LNCaP clone FGC (cell line): ENCODE results near the gene TRAPPC5.
A peak's percentile ranks its signal among the peaks of the same experiment; 100 is the strongest.

Source experiments
- DNase-seq: peaks from one replicate; pipeline ENCODE4 v3.0.0-alpha.2; 2011; ENCODE audit warnings: low read depth
- H3K4me3 ChIP-seq: 2 replicates; pipeline ENCODE4 v1.5.1; 2011; ENCODE audit warnings: mild to moderate bottlenecking, low read depth, low read length, control low read depth
- TF ChIP-seq, protein P1 (sequence below): IDR thresholded peaks from 2 replicates; pipeline ENCODE4 v1.5.1; 2012; ENCODE audit warnings: mild to moderate bottlenecking; ENCODE audit not compliant: control insufficient read depth, insufficient read depth; ENCODE audit errors: extremely low read depth

The TRAPPC5 gene

GRCh38 chr19:7681340-7682174 is 924 bp downstream of the TRAPPC5 start:
- TF ChIP-seq, protein P1, sequence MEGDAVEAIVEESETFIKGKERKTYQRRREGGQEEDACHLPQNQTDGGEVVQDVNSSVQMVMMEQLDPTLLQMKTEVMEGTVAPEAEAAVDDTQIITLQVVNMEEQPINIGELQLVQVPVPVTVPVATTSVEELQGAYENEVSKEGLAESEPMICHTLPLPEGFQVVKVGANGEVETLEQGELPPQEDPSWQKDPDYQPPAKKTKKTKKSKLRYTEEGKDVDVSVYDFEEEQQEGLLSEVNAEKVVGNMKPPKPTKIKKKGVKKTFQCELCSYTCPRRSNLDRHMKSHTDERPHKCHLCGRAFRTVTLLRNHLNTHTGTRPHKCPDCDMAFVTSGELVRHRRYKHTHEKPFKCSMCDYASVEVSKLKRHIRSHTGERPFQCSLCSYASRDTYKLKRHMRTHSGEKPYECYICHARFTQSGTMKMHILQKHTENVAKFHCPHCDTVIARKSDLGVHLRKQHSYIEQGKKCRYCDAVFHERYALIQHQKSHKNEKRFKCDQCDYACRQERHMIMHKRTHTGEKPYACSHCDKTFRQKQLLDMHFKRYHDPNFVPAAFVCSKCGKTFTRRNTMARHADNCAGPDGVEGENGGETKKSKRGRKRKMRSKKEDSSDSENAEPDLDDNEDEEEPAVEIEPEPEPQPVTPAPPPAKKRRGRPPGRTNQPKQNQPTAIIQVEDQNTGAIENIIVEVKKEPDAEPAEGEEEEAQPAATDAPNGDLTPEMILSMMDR = peak; percentile 69
- no peak for DNase-seq
- H3K4me3 ChIP-seq = peak overlapping the region; percentile 85

DNA sequence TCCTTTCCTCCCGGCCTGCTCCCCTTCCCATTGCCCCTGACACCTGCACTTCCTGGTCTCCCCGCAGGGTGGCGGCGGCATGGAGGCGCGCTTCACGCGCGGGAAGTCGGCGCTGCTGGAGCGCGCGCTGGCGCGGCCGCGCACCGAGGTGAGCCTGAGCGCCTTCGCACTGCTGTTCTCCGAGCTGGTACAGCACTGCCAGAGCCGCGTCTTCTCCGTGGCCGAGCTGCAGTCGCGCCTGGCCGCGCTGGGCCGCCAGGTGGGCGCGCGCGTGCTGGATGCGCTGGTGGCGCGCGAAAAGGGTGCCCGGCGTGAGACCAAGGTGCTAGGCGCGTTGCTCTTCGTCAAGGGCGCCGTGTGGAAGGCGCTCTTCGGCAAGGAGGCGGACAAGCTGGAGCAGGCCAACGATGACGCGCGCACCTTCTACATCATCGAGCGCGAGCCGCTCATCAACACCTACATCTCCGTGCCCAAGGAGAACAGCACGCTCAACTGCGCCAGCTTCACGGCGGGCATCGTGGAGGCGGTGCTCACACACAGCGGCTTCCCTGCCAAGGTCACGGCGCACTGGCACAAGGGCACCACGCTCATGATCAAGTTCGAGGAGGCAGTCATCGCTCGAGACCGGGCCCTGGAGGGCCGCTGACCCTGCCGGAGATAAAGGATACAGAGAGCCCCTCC is 1.7 kb downstream of the TRAPPC5 start:
- no peak for DNase-seq
- peak overlapping the region; percentile 85 for H3K4me3 ChIP-seq
- TF ChIP-seq, protein P1 = no peak

- TF ChIP-seq, protein P1 = no peak
Measured at GRCh38 chr19:7685546-7686445, 5.2 kb downstream of the TRAPPC5 start.

GRCh38 chr19:7687177-7687576 is 6.5 kb downstream of the TRAPPC5 start:
- TF ChIP-seq, protein P1 = no peak
- no peak for DNase-seq
- H3K4me3 ChIP-seq = no peak overlapping the region

More at GRCh38 chr19:7685546-7686445, 5.2 kb downstream of the TRAPPC5 start:
- H3K4me3 ChIP-seq = no peak overlapping the region
- no peak for DNase-seq

- no peak for DNase-seq
- TF ChIP-seq, protein P1 = no peak
- no peak overlapping the region for H3K4me3 ChIP-seq
Measured at GRCh38 chr19:7689165-7689564, 8.5 kb downstream of the TRAPPC5 start.

DNA sequence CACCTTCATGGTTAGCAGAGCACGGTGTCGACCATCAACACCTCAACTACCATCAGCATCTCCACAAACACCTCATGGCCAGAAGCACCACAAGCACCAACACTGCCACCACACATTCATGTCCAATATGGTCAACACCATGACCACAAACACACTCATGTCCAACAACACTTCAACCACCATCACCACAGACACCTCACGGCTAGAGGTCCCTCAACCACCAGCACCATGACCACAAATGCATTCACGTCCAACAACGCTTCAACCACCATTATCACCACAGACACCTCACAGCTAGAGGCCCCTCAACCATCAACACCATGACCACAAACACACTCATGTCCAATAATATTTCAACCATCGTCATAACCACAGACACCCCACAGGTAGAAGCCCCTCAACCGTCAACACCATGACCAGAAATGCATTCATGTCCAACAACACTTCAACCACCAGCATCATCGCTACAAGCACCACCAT is 10.2 kb downstream of the TRAPPC5 start:
- H3K4me3 ChIP-seq = no peak overlapping the region
- no peak for DNase-seq
- TF ChIP-seq, protein P1 = no peak
